ENCODE results near the gene CTNNA3. TPM values are rescaled to one million over a fixed set of nuclear protein-coding genes. Genes with fewer than 3 reads are reported as not detected.

CTNNA3 gene
- total RNA-seq, 1 donor from 2014 or later = not detected

DNA sequence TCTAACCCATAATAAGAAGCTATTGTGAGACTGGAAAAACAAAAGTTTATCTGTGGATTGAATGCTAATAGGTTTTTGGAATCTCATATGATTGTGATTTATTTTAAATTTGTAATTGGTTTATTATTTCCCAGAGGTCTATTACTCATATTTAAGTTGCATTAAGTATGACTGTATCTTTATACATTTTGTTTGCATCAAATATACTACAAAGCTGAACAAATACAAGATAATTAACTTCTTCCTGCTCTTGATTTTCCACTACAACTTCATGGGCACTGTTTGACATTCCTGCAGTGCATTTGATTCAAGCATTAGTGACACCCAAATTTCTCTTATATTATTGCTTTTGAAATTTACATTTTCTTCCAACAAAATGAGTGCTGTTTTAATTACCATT, 1073.9 kb downstream of the CTNNA3 start:
- Mint-ChIP-seq H3K4me1 (ENCODE audit: low read depth) (no peaks in the 10 kb centered on the region), H3K9me3 (no peaks in the 10 kb centered on the region), H3K27ac (no peak overlapping the region), H3K36me3 (ENCODE audit: low read depth) (no peaks in the 10 kb centered on the region), H3K27me3 (ENCODE audit: insufficient read depth) (no peaks in the 10 kb centered on the region), H3K4me3 (no peak overlapping the region)
- no peak for DNase-seq (ENCODE audit: low spot score)
- intact Hi-C loops (cut with micrococcal nuclease) = no loop called here

DNA sequence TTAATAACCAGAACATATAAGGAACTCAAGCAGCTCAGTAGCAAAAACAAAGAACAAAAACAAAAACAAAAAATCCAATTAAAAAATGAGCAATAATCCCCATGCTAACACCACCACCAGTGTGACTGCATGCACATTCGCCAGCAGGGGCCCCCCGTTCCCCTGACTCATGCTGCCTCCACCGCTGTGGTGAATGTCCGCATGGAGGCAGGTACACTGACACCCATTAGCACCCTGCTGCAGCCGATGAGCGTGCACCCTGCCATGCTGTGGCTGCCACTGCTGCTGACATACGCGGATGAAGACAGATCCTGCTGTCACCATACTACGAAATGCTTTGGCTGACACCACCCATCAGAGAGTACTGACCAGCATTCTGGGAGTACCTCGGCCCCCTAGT, 1091.8 kb downstream of the CTNNA3 start:
- peaks cover 21% of the 10 kb centered on the region for H3K9me3 Mint-ChIP-seq
- no peak for DNase-seq (ENCODE audit: low spot score)
- no peaks in the 10 kb centered on the region for H3K36me3 Mint-ChIP-seq (ENCODE audit: low read depth)
- no peak overlapping the region for H3K4me3 Mint-ChIP-seq
- intact Hi-C loops (cut with micrococcal nuclease) = no loop called here
- no peaks in the 10 kb centered on the region for H3K27me3 Mint-ChIP-seq (ENCODE audit: insufficient read depth)
- no peak overlapping the region for H3K27ac Mint-ChIP-seq
- H3K4me1 Mint-ChIP-seq (ENCODE audit: low read depth) = no peaks in the 10 kb centered on the region

DNA sequence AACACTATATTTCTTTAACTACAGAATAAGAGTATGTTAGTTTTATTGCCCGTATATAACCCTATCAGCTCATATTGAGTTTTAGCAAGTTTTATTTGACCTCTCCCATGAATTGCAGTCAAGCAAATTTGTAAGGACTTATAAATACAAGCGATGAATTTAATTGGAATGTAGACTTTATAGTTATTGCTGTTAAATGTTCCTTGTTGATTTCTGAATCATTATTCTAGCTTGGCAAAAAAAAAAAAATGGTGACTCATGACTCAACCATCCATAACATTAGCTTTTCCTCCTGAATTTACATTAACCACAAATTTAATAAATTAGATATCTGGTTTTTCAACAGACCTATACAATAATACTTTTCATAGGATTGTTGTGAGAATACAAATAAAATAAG, 1104.1 kb downstream of the CTNNA3 start:
- Mint-ChIP-seq H3K4me1 (ENCODE audit: low read depth) (no peaks in the 10 kb centered on the region), H3K27me3 (ENCODE audit: insufficient read depth) (no peaks in the 10 kb centered on the region), H3K36me3 (ENCODE audit: low read depth) (no peaks in the 10 kb centered on the region), H3K27ac (no peak overlapping the region), H3K9me3 (no peaks in the 10 kb centered on the region), H3K4me3 (no peak overlapping the region)
- no peak for DNase-seq (ENCODE audit: low spot score)
- intact Hi-C loops (cut with micrococcal nuclease) = no loop called here

DNA sequence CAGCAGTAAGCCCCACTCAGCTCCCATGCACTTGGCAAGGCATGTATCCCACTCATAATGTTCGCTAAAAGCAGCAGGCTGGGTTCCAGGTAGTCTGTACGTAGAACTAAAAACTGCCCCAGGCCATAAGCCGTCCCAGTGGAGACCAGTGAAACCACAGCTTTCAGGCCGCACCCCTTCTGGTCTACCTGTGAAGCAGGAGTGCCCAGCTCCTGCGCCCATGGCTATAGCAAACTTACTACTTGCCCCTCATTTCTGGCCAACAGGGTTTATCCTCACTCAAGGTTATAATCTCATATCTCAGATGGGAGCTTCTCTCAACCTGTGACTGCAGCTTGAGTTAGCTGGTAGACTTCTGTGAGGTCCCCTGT, 1108.3 kb downstream of the CTNNA3 start:
- H3K27me3 Mint-ChIP-seq (ENCODE audit: insufficient read depth) = no peaks in the 10 kb centered on the region
- H3K9me3 Mint-ChIP-seq = no peaks in the 10 kb centered on the region
- intact Hi-C loops (cut with micrococcal nuclease) = no loop called here
- no peaks in the 10 kb centered on the region for H3K4me1 Mint-ChIP-seq (ENCODE audit: low read depth)
- H3K4me3 Mint-ChIP-seq = no peak overlapping the region
- DNase-seq (ENCODE audit: low spot score) = no peak
- no peaks in the 10 kb centered on the region for H3K36me3 Mint-ChIP-seq (ENCODE audit: low read depth)
- no peak overlapping the region for H3K27ac Mint-ChIP-seq

DNA sequence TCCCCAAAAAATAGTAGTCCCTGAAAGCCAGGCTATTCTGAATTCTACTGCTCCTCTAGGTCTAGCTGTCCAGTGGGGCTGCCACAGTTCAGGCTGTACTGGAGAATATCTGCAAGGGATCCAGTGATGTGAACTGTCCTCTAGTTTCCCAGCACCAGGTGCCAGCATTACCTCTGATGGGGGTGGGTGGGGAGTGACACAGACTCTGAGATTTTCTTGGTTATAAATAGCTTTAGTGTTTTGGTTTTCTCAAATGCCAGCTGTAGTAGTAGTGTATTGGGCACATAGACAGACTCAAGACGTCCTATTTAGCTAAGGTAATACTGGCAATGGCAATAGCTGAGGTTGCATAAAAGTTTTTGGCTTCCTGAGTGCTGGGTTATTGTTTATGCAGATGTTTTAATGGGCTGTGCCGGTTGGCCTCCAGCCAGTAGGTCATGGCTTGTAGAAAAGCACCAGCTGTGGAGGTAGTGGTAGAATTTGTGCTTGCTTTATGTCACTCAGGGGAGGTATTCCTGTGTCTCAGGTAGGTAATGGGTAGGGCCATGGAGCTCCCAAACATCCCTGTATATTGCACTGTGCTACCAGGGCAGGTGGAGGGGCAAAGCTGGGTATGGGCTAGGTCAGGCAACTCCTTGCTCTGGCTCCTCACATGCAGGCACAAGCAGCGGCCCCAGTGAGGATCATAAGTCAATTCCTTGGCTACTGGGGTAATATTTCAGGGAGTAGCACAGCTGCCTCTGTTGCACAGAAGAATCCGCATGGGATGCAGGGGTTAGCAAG, 1108.9 kb downstream of the CTNNA3 start:
- H3K27ac Mint-ChIP-seq = no peak overlapping the region

DNA sequence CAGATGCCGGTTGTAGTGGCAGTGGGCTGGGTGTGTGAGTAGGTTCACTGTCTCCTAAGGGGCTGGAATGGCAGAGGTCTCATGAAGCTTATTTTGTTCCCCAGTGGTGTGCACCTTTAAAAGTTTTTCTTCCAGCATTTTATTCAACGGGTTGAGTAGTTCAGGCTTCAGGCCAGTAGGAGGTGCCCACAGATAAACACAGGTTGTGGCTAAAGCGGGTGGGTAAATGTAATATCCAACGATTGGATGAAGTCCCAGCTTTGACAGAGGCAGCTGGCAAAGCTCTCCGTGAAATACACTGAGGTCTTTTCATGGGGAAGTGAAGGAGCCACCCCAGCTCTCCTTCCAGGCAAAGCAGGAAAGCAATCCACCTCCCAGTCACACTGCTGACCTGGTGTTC, 1109.9 kb downstream of the CTNNA3 start:
- no peaks in the 10 kb centered on the region for H3K27me3 Mint-ChIP-seq (ENCODE audit: insufficient read depth)
- no peaks in the 10 kb centered on the region for H3K4me1 Mint-ChIP-seq (ENCODE audit: low read depth)
- DNase-seq (ENCODE audit: low spot score) = no peak
- no peak overlapping the region for H3K27ac Mint-ChIP-seq
- no peak overlapping the region for H3K4me3 Mint-ChIP-seq
- H3K36me3 Mint-ChIP-seq (ENCODE audit: low read depth) = no peaks in the 10 kb centered on the region
- H3K9me3 Mint-ChIP-seq = no peaks in the 10 kb centered on the region
- intact Hi-C loops (cut with micrococcal nuclease) = no loop called here

More for the DNA sequence above, 1108.9 kb downstream of the CTNNA3 start:
- no peaks in the 10 kb centered on the region for H3K4me1 Mint-ChIP-seq (ENCODE audit: low read depth)
- no peaks in the 10 kb centered on the region for H3K9me3 Mint-ChIP-seq
- H3K4me3 Mint-ChIP-seq = no peak overlapping the region
- no peaks in the 10 kb centered on the region for H3K27me3 Mint-ChIP-seq (ENCODE audit: insufficient read depth)
- DNase-seq (ENCODE audit: low spot score) = no peak
- H3K36me3 Mint-ChIP-seq (ENCODE audit: low read depth) = no peaks in the 10 kb centered on the region
- intact Hi-C loops (cut with micrococcal nuclease) = no loop called here

DNA sequence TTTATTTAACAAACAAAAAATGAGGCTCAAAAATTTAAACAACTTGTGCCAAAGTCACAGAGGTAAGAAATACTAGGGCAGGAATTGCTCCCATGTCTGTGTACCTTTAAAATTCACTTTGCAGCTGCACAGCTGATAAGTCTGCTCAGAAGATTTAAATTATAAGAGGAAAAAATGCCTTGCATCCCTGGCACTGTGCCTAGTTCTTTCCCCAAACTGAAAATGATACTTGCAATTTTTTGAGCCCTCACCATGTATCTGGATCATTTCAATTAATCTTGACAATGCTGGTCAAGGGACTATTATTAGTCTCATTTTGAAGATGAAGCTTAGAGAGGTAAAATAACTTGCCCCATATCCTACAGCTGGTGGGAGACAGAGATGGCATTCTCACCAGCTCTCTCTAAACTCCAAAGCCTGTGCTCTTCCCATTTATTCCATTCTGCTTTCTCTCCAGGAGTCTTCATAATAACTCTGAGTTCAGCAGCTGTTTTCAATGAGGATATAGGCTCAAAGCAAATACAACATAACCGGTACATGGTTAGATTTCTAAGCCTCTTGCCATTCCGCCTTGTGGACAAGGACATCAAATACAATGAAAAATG, 1120.6 kb downstream of the CTNNA3 start:
- Mint-ChIP-seq H3K27me3 (ENCODE audit: insufficient read depth) (no peaks in the 10 kb centered on the region), H3K27ac (no peak overlapping the region), H3K4me1 (ENCODE audit: low read depth) (no peaks in the 10 kb centered on the region), H3K36me3 (ENCODE audit: low read depth) (no peaks in the 10 kb centered on the region), H3K4me3 (no peak overlapping the region), H3K9me3 (no peaks in the 10 kb centered on the region)
- intact Hi-C loops (cut with micrococcal nuclease) = no loop called here
- DNase-seq (ENCODE audit: low spot score) = no peak

DNA sequence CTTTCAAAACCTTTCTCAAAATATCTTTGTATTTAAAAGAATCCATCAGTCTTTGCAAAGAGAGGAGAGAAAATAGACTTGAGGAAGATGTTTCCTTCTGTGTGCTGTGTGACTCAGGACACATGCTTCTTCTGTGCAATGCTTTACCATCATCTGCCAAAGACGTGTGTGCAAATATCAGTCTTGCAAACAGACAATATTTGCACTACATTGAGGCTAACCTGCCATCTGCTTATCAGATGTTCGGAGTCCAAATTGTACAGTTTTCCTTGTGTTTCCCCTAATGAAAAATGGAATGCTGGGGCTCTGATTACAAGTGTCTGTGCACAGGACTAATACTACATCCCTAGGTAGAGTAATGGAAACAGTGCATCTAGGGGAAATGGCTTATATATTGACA, 1123.3 kb downstream of the CTNNA3 start:
- no peak for DNase-seq (ENCODE audit: low spot score)
- no peak overlapping the region for H3K27ac Mint-ChIP-seq
- no peaks in the 10 kb centered on the region for H3K27me3 Mint-ChIP-seq (ENCODE audit: insufficient read depth)

DNA sequence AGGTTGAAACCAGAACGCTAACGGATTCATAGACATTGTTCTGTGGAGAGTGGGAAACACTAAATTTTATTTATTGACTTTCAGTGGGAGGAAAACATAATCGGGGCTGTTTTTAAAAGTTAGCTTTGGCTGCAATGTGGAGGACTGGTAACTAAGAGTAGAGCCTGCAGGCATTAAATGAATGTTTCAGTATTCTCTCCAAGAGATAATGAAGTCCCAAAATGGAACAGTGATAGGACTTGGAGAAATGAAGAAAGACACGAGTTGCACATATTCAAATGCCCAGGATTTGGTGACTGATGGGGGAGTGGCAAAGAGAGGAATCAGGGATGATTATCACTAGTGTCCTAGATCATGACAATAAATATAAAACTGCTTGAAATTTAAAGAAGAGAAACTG, 1130.0 kb downstream of the CTNNA3 start:
- no peak for DNase-seq (ENCODE audit: low spot score)
- H3K27ac Mint-ChIP-seq = no peak overlapping the region
- no peaks in the 10 kb centered on the region for H3K27me3 Mint-ChIP-seq (ENCODE audit: insufficient read depth)
- H3K9me3 Mint-ChIP-seq = no peaks in the 10 kb centered on the region
- intact Hi-C loops (cut with micrococcal nuclease) = no loop called here
- H3K4me1 Mint-ChIP-seq (ENCODE audit: low read depth) = no peaks in the 10 kb centered on the region
- H3K4me3 Mint-ChIP-seq = no peak overlapping the region
- no peaks in the 10 kb centered on the region for H3K36me3 Mint-ChIP-seq (ENCODE audit: low read depth)

More for the DNA sequence above, 1123.3 kb downstream of the CTNNA3 start:
- Mint-ChIP-seq H3K4me3 (no peak overlapping the region), H3K4me1 (ENCODE audit: low read depth) (no peaks in the 10 kb centered on the region), H3K9me3 (no peaks in the 10 kb centered on the region), H3K36me3 (ENCODE audit: low read depth) (no peaks in the 10 kb centered on the region)
- intact Hi-C loops (cut with micrococcal nuclease) = no loop called here

DNA sequence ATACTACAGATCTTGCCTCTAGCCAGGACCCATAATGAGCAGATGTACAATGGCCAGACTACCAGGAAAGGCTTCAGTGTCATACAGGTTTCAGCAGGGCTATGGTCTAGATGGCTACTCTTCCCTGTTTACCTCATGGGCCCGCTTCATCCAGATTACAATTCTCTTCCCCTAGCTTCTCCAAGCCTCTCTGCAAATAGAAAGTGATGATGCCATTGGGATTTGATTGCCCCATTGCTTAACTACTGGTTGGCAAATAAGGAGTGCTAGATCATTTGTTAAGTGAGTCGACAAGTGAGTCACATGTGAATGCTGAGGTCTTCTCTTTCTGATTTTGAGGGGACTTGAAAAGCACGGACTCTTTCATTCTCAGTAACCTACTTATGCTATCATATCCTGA, 1131.7 kb downstream of the CTNNA3 start:
- no peaks in the 10 kb centered on the region for H3K9me3 Mint-ChIP-seq

DNA sequence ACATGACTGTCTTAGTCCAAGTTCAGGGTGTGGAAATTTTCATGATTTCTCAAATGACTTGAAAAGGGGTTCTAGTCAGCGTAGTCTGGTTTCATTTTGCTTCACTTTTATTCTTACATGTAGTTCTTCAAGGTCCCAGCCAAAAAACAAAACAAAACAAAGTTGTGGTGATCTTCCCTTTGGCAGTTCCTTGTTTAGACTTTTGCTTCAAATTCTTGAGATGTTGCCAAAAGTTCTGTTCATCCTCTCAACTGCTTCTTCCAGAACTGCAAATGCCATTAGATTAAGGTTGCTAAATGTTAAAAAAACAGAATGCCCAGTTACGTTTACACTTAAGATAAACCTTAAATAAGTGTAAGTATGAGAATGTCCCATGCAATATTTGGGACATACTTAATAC, 1140.9 kb downstream of the CTNNA3 start:
- Mint-ChIP-seq H3K9me3 (no peaks in the 10 kb centered on the region), H3K4me1 (ENCODE audit: low read depth) (no peaks in the 10 kb centered on the region), H3K36me3 (ENCODE audit: low read depth) (no peaks in the 10 kb centered on the region), H3K27ac (no peak overlapping the region), H3K4me3 (no peak overlapping the region), H3K27me3 (ENCODE audit: insufficient read depth) (no peaks in the 10 kb centered on the region)
- no peak for DNase-seq (ENCODE audit: low spot score)
- intact Hi-C loops (cut with micrococcal nuclease) = no loop called here

More for the DNA sequence above, 1131.7 kb downstream of the CTNNA3 start:
- no peak overlapping the region for H3K4me3 Mint-ChIP-seq
- no peak overlapping the region for H3K27ac Mint-ChIP-seq
- H3K4me1 Mint-ChIP-seq (ENCODE audit: low read depth) = no peaks in the 10 kb centered on the region
- H3K36me3 Mint-ChIP-seq (ENCODE audit: low read depth) = no peaks in the 10 kb centered on the region
- H3K27me3 Mint-ChIP-seq (ENCODE audit: insufficient read depth) = no peaks in the 10 kb centered on the region
- DNase-seq (ENCODE audit: low spot score) = no peak
- intact Hi-C loops (cut with micrococcal nuclease) = no loop called here

DNA sequence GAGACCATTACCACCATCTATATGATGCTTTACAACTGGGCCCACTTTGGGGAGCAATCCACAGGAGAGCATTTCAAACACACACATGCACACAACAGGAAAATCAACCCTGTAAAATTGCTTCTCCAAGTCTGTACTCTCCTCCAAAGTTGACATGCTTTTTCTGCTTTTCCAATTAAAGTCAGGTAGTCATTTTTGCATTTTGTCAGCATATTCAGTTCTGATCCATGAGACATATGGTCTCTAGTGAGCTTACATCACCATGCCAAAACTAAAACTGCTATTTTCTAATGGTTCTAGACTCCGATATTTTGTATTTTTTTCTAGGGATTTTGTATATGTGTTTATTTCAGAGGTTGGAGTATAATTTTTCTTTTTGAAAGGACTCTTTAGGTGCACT, 1143.7 kb downstream of the CTNNA3 start:
- no peak overlapping the region for H3K27ac Mint-ChIP-seq
- H3K36me3 Mint-ChIP-seq (ENCODE audit: low read depth) = no peaks in the 10 kb centered on the region
- no peaks in the 10 kb centered on the region for H3K9me3 Mint-ChIP-seq
- intact Hi-C loops (cut with micrococcal nuclease) = no loop called here
- H3K4me1 Mint-ChIP-seq (ENCODE audit: low read depth) = no peaks in the 10 kb centered on the region
- no peak for DNase-seq (ENCODE audit: low spot score)
- H3K4me3 Mint-ChIP-seq = no peak overlapping the region
- no peaks in the 10 kb centered on the region for H3K27me3 Mint-ChIP-seq (ENCODE audit: insufficient read depth)

DNA sequence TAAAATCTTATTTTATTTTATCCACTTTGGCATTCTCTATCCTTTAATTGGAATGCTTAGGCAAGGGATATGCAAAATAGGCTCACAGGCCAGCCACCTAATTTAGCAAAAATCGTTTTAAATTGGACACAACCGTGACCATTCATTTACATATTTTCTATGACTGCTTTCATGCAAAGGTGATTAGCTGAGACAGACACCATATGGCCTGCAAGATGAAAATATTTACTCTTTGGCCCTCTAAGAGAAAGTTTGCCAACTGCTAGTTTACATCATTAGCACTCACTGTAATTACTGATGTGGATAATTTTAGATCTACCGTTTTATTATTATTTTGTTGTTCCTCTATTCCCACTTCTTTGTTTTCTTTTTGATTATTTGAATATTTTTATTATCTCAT, 1145.6 kb downstream of the CTNNA3 start:
- Mint-ChIP-seq H3K27ac (no peak overlapping the region), H3K4me3 (no peak overlapping the region), H3K27me3 (ENCODE audit: insufficient read depth) (no peaks in the 10 kb centered on the region), H3K9me3 (no peaks in the 10 kb centered on the region), H3K36me3 (ENCODE audit: low read depth) (no peaks in the 10 kb centered on the region), H3K4me1 (ENCODE audit: low read depth) (no peaks in the 10 kb centered on the region)
- no peak for DNase-seq (ENCODE audit: low spot score)
- intact Hi-C loops (cut with micrococcal nuclease) = no loop called here

DNA sequence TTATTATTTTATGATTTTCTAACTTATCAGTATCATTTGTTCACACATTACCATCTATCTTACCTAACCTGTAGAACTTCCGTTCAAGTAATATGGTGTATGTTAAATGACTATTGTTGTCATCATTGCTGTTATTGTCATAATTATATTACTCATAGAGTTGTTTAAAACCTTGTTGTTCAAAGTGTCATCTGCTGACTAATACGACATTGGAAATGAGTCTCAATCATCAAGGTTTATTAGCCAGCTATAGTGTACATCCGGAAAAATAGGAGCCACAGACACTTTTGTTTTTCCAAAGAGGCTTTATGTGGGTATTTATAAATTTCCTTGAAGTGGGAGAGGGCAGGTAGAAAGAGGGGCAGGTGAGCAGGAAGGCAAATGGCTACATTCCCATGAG, 1157.1 kb downstream of the CTNNA3 start:
- no peaks in the 10 kb centered on the region for H3K36me3 Mint-ChIP-seq (ENCODE audit: low read depth)
- no peak overlapping the region for H3K4me3 Mint-ChIP-seq
- no peak for DNase-seq (ENCODE audit: low spot score)
- no peaks in the 10 kb centered on the region for H3K27me3 Mint-ChIP-seq (ENCODE audit: insufficient read depth)
- intact Hi-C loops (cut with micrococcal nuclease) = no loop called here
- no peak overlapping the region for H3K27ac Mint-ChIP-seq
- no peaks in the 10 kb centered on the region for H3K4me1 Mint-ChIP-seq (ENCODE audit: low read depth)
- H3K9me3 Mint-ChIP-seq = no peaks in the 10 kb centered on the region

Data from activated T-helper 1 cell treated with anti-CD3 and anti-CD28 coated beads, Interleukin-12 subunit alpha, Interleukin-12 subunit beta, Interleukin-2, Interleukin-4 antibody, amounts not matched to agents 30 ng/mL and 10 ng/mL and 1 ng/mL, durations not matched to agents 14 hours and 24 hours and 36 hours (primary cell).